Tibial nerve (tissue), 4 donors: ENCODE data around the gene PNKD. TPM values are rescaled to one million over a fixed set of nuclear protein-coding genes. Genes with fewer than 3 reads are reported as not detected.

Source experiments
- DNase-seq, 2 donors: peaks; one replicate each; pipeline ENCODE4 v3.0.0-alpha.2; 2019; ENCODE audit warnings: low spot score in 2 of 2
- H3K27ac ChIP-seq, 4 donors: fragments of 200-600 bp; sonication (generic) in 3 of 4; one replicate each; pipeline ENCODE4 v1.5.1; 2017 to 2019; ENCODE audit warnings: mild to moderate bottlenecking in 1 of 4
- H3K27me3 ChIP-seq, 2 donors: fragments of 200-600 bp; sonication (generic) in 1 of 2; one replicate each; pipeline versions ENCODE4 v1.5.1 to v1.6.0; 2017 to 2019
- H3K36me3 ChIP-seq, 3 donors: fragments of 200-600 bp; sonication (generic); one replicate each; pipeline ENCODE4 v1.5.1; 2018 to 2019
- H3K4me1 ChIP-seq, 4 donors: fragments of 200-600 bp; sonication (generic) in 3 of 4; one replicate each; pipeline ENCODE4 v1.5.1; 2017 to 2019
- H3K4me3 ChIP-seq, 4 donors: fragments of 200-600 bp; sonication (generic) in 3 of 4; one replicate each; pipeline ENCODE4 v1.5.1; 2017 to 2019; ENCODE audit warnings: mild to moderate bottlenecking in 1 of 4, moderate library complexity in 1 of 4
- H3K9me3 ChIP-seq, 4 donors: fragments of 200-600 bp; sonication (generic) in 3 of 4; one replicate each; pipeline ENCODE4 v1.5.1; 2017 to 2019
- EP300 ChIP-seq, 2 donors: sonication (generic); formaldehyde crosslinking; IDR thresholded peaks; one replicate each; pipeline ENCODE4 v1.6.1; 2017; ENCODE audit warnings: antibody characterized with exemption in 2 of 2, mild to moderate bottlenecking in 1 of 2
- POLR2A ChIP-seq, 2 donors: fragments of 450-650 bp; IDR thresholded peaks; one replicate each; pipeline ENCODE4 v1.6.1; 2017; ENCODE audit warnings: antibody characterized with exemption in 2 of 2, mild to moderate bottlenecking in 2 of 2, moderate library complexity in 2 of 2
- WGBS, 2 donors: methylation state at CpG; one replicate each; pipeline ENCODE4 v1.1.5; 2018; 5-methylcytosine and 5-hydroxymethylcytosine counted together
- total RNA-seq, 4 donors: library from RNA; depleted of rRNA; stranded (reverse); fragments of >200 nt; gene quantifications; one replicate each; pipeline ENCODE4 v1.1.0, GENCODE V29; 2016
- TF ChIP-seq, protein P1 (sequence below), 5 experiments: fragments of 200-600 bp in 3 of 5; fragments of 450-650 bp in 2 of 5; sonication (generic) in 3 of 5; IDR thresholded peaks; one replicate each; pipeline ENCODE4 v1.5.1; 2016 to 2019; ENCODE audit warnings: antibody characterized with exemption in 5 of 5, mild to moderate bottlenecking in 3 of 5, moderate library complexity in 2 of 5

Gene PNKD
- total RNA-seq, 4 donors from 2014 or later: 62.3 to 68.9 (median 63.6) TPM

DNA sequence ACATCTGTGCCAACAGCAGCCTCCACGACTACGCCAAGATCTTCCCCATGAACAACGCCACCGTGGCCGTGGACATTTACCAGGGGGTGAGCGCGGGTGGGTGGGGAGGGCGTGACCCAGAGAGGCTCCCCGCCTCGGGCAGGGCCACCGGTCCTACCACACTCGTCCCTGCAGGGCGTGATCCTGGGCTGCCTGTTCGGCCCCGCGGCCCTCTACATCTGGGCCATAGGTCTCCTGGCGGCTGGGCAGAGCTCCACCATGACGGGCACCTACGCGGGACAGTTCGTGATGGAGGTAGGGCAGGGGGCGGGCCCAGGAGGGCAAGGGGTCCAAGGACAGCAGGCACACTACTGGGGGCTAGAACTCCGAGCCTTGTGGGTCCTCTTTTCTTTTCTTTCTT, 120.9 kb downstream of the PNKD start:
- no peak for DNase-seq
- WGBS, 2 donors: 88 to 93% methylated on average over 22 to 23 of the region's 23 CpGs
- TF ChIP-seq, protein P1, sequence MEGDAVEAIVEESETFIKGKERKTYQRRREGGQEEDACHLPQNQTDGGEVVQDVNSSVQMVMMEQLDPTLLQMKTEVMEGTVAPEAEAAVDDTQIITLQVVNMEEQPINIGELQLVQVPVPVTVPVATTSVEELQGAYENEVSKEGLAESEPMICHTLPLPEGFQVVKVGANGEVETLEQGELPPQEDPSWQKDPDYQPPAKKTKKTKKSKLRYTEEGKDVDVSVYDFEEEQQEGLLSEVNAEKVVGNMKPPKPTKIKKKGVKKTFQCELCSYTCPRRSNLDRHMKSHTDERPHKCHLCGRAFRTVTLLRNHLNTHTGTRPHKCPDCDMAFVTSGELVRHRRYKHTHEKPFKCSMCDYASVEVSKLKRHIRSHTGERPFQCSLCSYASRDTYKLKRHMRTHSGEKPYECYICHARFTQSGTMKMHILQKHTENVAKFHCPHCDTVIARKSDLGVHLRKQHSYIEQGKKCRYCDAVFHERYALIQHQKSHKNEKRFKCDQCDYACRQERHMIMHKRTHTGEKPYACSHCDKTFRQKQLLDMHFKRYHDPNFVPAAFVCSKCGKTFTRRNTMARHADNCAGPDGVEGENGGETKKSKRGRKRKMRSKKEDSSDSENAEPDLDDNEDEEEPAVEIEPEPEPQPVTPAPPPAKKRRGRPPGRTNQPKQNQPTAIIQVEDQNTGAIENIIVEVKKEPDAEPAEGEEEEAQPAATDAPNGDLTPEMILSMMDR (IDR thresholded peaks at IDR 0.05): no peak
- TF ChIP-seq EP300 (IDR thresholded peaks at IDR 0.05) (no peak), POLR2A (IDR thresholded peaks at IDR 0.05) (no peak)
- Histone ChIP-seq H3K4me1 (peaks cover 0 to 24% (median 10%) of the 10 kb centered on the region in 4 donors), H3K9me3 (no peaks in the 10 kb centered on the region), H3K27me3 (no peaks in the 10 kb centered on the region), H3K27ac (no peak overlapping the region), H3K36me3 (no peaks in the 10 kb centered on the region), H3K4me3 (no peak overlapping the region)

DNA sequence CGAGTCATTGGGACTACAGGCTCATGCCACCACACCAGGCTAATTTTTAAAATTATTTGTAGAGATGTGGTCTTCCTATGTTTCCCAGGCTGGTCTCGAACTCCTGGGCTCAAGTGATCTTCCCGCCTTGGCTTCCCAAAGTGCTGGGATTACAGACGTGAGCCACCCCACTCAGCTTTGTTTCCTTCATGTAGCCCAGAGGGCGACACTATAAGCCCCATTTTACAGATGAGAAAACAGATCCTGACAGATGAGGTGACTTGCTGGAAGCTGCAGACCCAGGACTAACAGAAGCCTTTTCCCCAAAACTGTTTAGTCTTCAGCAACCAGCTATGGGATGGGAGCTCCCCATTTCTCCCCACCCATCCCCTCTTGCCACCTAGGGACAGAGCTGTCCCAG, 122.1 kb downstream of the PNKD start:
- no peak for DNase-seq
- Histone ChIP-seq H3K9me3 (no peaks in the 10 kb centered on the region), H3K27ac (no peak overlapping the region), H3K4me3 (no peak overlapping the region), H3K36me3 (no peaks in the 10 kb centered on the region), H3K4me1 (peaks cover 0 to 24% (median 14%) of the 10 kb centered on the region in 4 donors), H3K27me3 (no peaks in the 10 kb centered on the region)
- TF ChIP-seq, protein P1 (IDR thresholded peaks at IDR 0.05): no peak
- TF ChIP-seq POLR2A (IDR thresholded peaks at IDR 0.05): no peak
- TF ChIP-seq EP300 (IDR thresholded peaks at IDR 0.05): no peak
- 83 to 93% methylated on average over 5 of the region's 5 CpGs for WGBS, 2 donors

DNA sequence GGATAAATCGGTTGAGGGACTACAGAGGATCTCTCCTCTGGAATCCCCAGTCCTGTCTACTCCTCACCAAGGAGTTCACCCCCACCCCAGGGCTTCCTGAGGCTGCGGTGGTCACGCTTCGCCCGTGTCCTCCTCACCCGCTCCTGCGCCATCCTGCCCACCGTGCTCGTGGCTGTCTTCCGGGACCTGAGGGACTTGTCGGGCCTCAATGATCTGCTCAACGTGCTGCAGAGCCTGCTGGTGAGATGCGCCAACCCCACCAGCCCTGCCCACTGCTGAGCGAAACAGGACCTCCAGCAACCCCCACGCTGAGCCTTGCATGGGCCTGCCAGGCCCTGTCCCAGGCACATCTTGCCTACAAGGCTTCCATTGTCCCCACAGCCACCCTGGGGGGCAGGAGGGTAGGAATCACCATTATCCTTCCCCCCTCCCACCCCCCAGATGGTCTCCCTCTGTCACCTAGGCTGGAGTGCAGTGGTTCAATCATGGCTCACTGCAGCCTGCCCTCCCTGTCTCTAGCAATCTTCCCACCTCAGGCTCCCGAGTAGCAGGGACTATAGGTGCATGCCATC, 122.7 kb downstream of the PNKD start:
- Histone ChIP-seq H3K36me3 (no peaks in the 10 kb centered on the region), H3K4me1 (peaks cover 0 to 24% (median 18%) of the 10 kb centered on the region in 4 donors), H3K27me3 (no peaks in the 10 kb centered on the region), H3K9me3 (no peaks in the 10 kb centered on the region), H3K4me3 (no peak overlapping the region), H3K27ac (no peak overlapping the region)
- 73 to 79% methylated on average over 16 of the region's 16 CpGs for WGBS, 2 donors
- TF ChIP-seq, protein P1 (IDR thresholded peaks at IDR 0.05): no peak
- TF ChIP-seq EP300 (IDR thresholded peaks at IDR 0.05): no peak
- no peak for TF ChIP-seq POLR2A (IDR thresholded peaks at IDR 0.05)
- no peak for DNase-seq

DNA sequence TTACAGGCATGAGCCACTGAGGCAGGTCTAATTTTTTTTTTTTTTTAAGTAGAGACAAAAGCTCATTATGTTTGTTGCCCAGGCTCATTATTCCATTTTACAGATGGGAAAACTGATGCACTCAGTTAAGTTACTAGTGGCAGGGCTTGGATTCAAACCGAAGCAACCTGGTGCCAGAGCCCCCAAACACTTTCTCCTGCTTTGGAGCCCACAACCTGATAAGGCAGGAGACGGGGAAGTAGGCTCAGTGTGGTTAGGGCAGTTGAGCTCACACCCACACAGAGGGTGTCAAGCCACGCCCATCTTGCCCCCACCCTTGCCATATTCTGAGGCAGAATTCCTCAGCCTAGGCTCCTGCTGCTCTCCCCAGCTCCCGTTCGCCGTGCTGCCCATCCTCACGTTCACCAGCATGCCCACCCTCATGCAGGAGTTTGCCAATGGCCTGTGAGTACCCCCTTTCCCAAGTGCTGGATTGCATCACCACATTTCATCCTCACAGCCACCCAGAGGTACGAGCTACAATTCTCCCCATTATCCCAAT, 123.5 kb downstream of the PNKD start:
- Histone ChIP-seq H3K27ac (peak overlapping the region in 2 of 4 donors; percentile 7 to 15), H3K36me3 (no peaks in the 10 kb centered on the region), H3K9me3 (no peaks in the 10 kb centered on the region), H3K4me1 (peaks cover 0 to 26% (median 20%) of the 10 kb centered on the region in 4 donors), H3K4me3 (no peak overlapping the region), H3K27me3 (no peaks in the 10 kb centered on the region)
- DNase-seq: no peak
- WGBS, 2 donors: 56 to 65% methylated on average over 8 of the region's 8 CpGs
- TF ChIP-seq EP300 (IDR thresholded peaks at IDR 0.05) (no peak), POLR2A (IDR thresholded peaks at IDR 0.05) (no peak)
- TF ChIP-seq, protein P1 (IDR thresholded peaks at IDR 0.05): no peak

DNA sequence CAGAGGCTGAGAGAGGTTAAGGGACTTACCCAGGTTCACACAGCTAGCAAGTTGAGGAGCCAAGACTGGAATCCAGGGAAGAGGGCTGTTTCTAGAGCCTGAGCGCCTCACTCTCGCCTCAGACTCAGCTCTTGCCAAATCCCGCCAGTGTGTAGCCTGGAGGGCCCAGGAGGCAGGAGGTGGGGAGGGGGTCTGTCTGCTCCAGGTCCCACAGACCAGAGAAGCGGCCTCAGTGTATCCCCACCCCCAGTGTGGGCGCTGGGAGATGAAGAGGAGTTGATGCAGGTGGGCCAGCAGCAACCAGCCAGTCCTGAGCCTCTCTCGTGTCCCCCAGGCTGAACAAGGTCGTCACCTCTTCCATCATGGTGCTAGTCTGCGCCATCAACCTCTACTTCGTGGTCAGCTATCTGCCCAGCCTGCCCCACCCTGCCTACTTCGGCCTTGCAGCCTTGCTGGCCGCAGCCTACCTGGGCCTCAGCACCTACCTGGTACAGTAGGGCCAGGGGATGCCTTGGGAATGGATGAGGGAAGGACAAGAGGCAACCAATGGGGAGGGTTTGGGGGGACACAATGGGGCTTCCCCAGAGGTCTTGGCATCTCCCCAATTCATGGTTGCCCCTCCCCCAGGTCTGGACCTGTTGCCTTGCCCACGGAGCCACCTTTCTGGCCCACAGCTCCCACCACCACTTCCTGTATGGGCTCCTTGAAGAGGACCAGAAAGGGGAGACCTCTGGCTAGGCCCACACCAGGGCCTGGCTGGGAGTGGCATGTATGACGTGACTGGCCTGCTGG, 124.2 kb downstream of the PNKD start:
- H3K9me3 ChIP-seq: no peaks in the 10 kb centered on the region
- TF ChIP-seq POLR2A (IDR thresholded peaks at IDR 0.05) (no peak), EP300 (IDR thresholded peaks at IDR 0.05) (no peak)
- TF ChIP-seq, protein P1 (IDR thresholded peaks at IDR 0.05): no peak
- 77 to 86% methylated on average over 11 to 13 of the region's 13 CpGs for WGBS, 2 donors
- H3K4me3 ChIP-seq: no peak overlapping the region
- no peaks in the 10 kb centered on the region for H3K27me3 ChIP-seq
- H3K27ac ChIP-seq: peak overlapping the region in 3 of 4 donors; percentile 15 to 100 (median 99)
- peaks cover 0 to 26% (median 20%) of the 10 kb centered on the region in 4 donors for H3K4me1 ChIP-seq
- peak in 1 of 2 donors; percentile 14 for DNase-seq
- no peaks in the 10 kb centered on the region for H3K36me3 ChIP-seq
